ENCODE measurements around the gene EXOC4. TPM values are rescaled to one million over a fixed set of nuclear protein-coding genes. Genes with fewer than 3 reads are reported as not detected.

EXOC4 gene
- total RNA-seq, 4 donors from 2014 or later = 36.6 to 64.0 (median 57.4) TPM

GRCh38 chr7:133433165-133433812, 180.4 kb downstream of the EXOC4 start:
- H3K27ac ChIP-seq (replicated peaks in 1 of 4) = no peak overlapping the region
- H3K4me1 ChIP-seq = peaks cover 0 to 20% (median 15%) of the 10 kb centered on the region in 4 donors
- intact Hi-C loops (cut with DNase I) = no loop called here
- no peaks in the 10 kb centered on the region for H3K9me3 ChIP-seq
- no peak overlapping the region for H3K4me3 ChIP-seq
- no peaks in the 10 kb centered on the region for H3K36me3 ChIP-seq
- DNase-seq (ENCODE audit: extremely low spot score) = no peak
- WGBS = 94% methylated on average over 4 of the region's 4 CpGs
- no peak for TF ChIP-seq CTCF (IDR thresholded peaks at IDR 0.05)
- TF ChIP-seq POLR2A (IDR thresholded peaks at IDR 0.05; ENCODE audit: low read depth) = no peak
- TF ChIP-seq POLR2AphosphoS5 (IDR thresholded peaks at IDR 0.05) = no peak
- no peak for TF ChIP-seq EP300 (IDR thresholded peaks at IDR 0.05)
- H3K27me3 ChIP-seq = no peaks in the 10 kb centered on the region

- Histone ChIP-seq H3K27ac (replicated peaks in 1 of 4) (no peak overlapping the region), H3K9me3 (no peaks in the 10 kb centered on the region), H3K4me3 (no peak overlapping the region), H3K27me3 (no peaks in the 10 kb centered on the region), H3K4me1 (peaks cover 0 to 20% (median 15%) of the 10 kb centered on the region in 4 donors), H3K36me3 (no peaks in the 10 kb centered on the region)
- intact Hi-C loops (cut with DNase I) = no loop called here
- no peak for DNase-seq (ENCODE audit: extremely low spot score)
- 60% methylated on average over 3 of the region's 3 CpGs for WGBS
- TF ChIP-seq POLR2A (IDR thresholded peaks at IDR 0.05; ENCODE audit: low read depth) (no peak), CTCF (IDR thresholded peaks at IDR 0.05) (peak; percentile 44 to 50 (median 46))
Observed at GRCh38 chr7:133434246-133434865, 181.5 kb downstream of the EXOC4 start.

GRCh38 chr7:133436014-133436428, 183.1 kb downstream of the EXOC4 start:
- Histone ChIP-seq H3K9me3 (no peaks in the 10 kb centered on the region), H3K27ac (replicated peaks in 1 of 4) (no peak overlapping the region), H3K36me3 (no peaks in the 10 kb centered on the region), H3K4me1 (peaks cover 0 to 20% (median 15%) of the 10 kb centered on the region in 4 donors), H3K4me3 (no peak overlapping the region), H3K27me3 (no peaks in the 10 kb centered on the region)
- 52% methylated on average over 3 of the region's 3 CpGs for WGBS
- intact Hi-C loops (cut with DNase I) = no loop called here
- no peak for TF ChIP-seq EP300 (IDR thresholded peaks at IDR 0.05)
- TF ChIP-seq POLR2AphosphoS5 (IDR thresholded peaks at IDR 0.05) = no peak
- TF ChIP-seq CTCF (IDR thresholded peaks at IDR 0.05) = no peak
- no peak for DNase-seq (ENCODE audit: extremely low spot score)

- WGBS = 65% methylated on average over 4 of the region's 4 CpGs
- no peak for TF ChIP-seq POLR2AphosphoS5 (IDR thresholded peaks at IDR 0.05)
- intact Hi-C loops (cut with DNase I) = no loop called here
Observed at GRCh38 chr7:133437544-133437943, 184.7 kb downstream of the EXOC4 start.

GRCh38 chr7:133442818-133443217, 189.9 kb downstream of the EXOC4 start:
- WGBS = 98% methylated on average over 3 of the region's 3 CpGs
- TF ChIP-seq POLR2AphosphoS5 (IDR thresholded peaks at IDR 0.05) = no peak
- no peaks in the 10 kb centered on the region for H3K36me3 ChIP-seq
- H3K27me3 ChIP-seq = no peaks in the 10 kb centered on the region
- H3K27ac ChIP-seq (replicated peaks in 1 of 4) = no peak overlapping the region
- no peaks in the 10 kb centered on the region for H3K9me3 ChIP-seq
- H3K4me1 ChIP-seq = no peaks in the 10 kb centered on the region
- intact Hi-C loops (cut with DNase I) = no loop called here
- DNase-seq (ENCODE audit: extremely low spot score) = no peak
- H3K4me3 ChIP-seq = no peak overlapping the region

More at GRCh38 chr7:133437544-133437943, 184.7 kb downstream of the EXOC4 start:
- H3K4me3 ChIP-seq = no peak overlapping the region
- H3K9me3 ChIP-seq = no peaks in the 10 kb centered on the region
- no peak for DNase-seq (ENCODE audit: extremely low spot score)
- no peaks in the 10 kb centered on the region for H3K27me3 ChIP-seq
- no peaks in the 10 kb centered on the region for H3K36me3 ChIP-seq
- peaks cover 0 to 20% (median 15%) of the 10 kb centered on the region in 4 donors for H3K4me1 ChIP-seq
- H3K27ac ChIP-seq (replicated peaks in 1 of 4) = no peak overlapping the region
